Astrocyte (in vitro differentiated cells and primary cell): ENCODE data around the gene RPL37A. TPM values are rescaled to one million over a fixed set of nuclear protein-coding genes. Genes with fewer than 3 reads are reported as not detected.
A peak's percentile ranks its signal among the peaks of the same experiment; 100 is the strongest.

ENCODE experiments used
- DNase-seq: peaks from one replicate; pipeline ENCODE4 v3.0.0-alpha.2; 2010; ENCODE audit warnings: low read depth
- FAIRE-seq: peaks from 2 replicates; lab custom pipeline; 2011; peaks lifted over from hg19 to GRCh38; lab: Jason Lieb, UNC
- H2AFZ ChIP-seq: 2 replicates; pipeline ENCODE4 v1.6.0; 2012; ENCODE audit warnings: low read depth, low read length, inconsistent platforms
- H3K27ac ChIP-seq: 2 replicates; pipeline ENCODE4 v1.5.1; 2011; ENCODE audit warnings: low read depth, low read length, inconsistent platforms
- H3K27me3 ChIP-seq: 2 replicates; pipeline ENCODE4 v1.6.0; 2011; ENCODE audit warnings: low read length, inconsistent platforms; ENCODE audit not compliant: insufficient read depth
- H3K36me3 ChIP-seq: 2 replicates; pipeline ENCODE4 v1.5.1; 2011; ENCODE audit warnings: low read length, inconsistent platforms; ENCODE audit not compliant: insufficient read depth
- H3K4me1 ChIP-seq: 2 replicates; pipeline ENCODE4 v1.5.1; 2011; ENCODE audit warnings: low read length, inconsistent platforms; ENCODE audit not compliant: insufficient read depth
- H3K4me2 ChIP-seq: 2 replicates; pipeline ENCODE4 v1.6.0; 2012; ENCODE audit warnings: low read length, inconsistent platforms
- H3K4me3 ChIP-seq: 2 replicates; pipeline ENCODE4 v1.5.1; 2011; ENCODE audit warnings: low read depth, mild to moderate bottlenecking, low read length, inconsistent platforms; ENCODE audit not compliant: insufficient read depth
- H3K79me2 ChIP-seq: 2 replicates; pipeline ENCODE4 v1.6.0; 2012; ENCODE audit warnings: mild to moderate bottlenecking, low read length, inconsistent platforms; ENCODE audit not compliant: insufficient read depth
- H3K9ac ChIP-seq: 2 replicates; pipeline ENCODE4 v1.6.0; 2012; ENCODE audit warnings: mild to moderate bottlenecking, low read length, inconsistent platforms
- H3K9me3 ChIP-seq: 2 replicates; pipeline ENCODE4 v1.5.1; 2012; ENCODE audit warnings: low read depth, mild to moderate bottlenecking, low read length, inconsistent platforms; ENCODE audit not compliant: insufficient read depth
- H4K20me1 ChIP-seq: 2 replicates; pipeline ENCODE4 v1.6.0; 2012; ENCODE audit warnings: low read length, inconsistent platforms; ENCODE audit not compliant: insufficient read depth
- H3K27ac Mint-ChIP-seq: one replicate; pipeline ENCODE4 v1.8.0; 2021; ENCODE audit warnings: mild to moderate bottlenecking, mixed read lengths; ENCODE audit not compliant: unreplicated experiment
- H3K27me3 Mint-ChIP-seq: one replicate; pipeline ENCODE4 v1.8.0; 2021; ENCODE audit warnings: low read depth, mixed read lengths; ENCODE audit not compliant: unreplicated experiment
- H3K36me3 Mint-ChIP-seq: one replicate; pipeline ENCODE4 v1.8.0; 2021; ENCODE audit warnings: low read depth, mixed read lengths; ENCODE audit not compliant: unreplicated experiment
- H3K4me1 Mint-ChIP-seq: one replicate; pipeline ENCODE4 v1.8.0; 2021; ENCODE audit warnings: low read depth, mixed read lengths; ENCODE audit not compliant: unreplicated experiment
- H3K4me3 Mint-ChIP-seq: one replicate; pipeline ENCODE4 v1.8.0; 2021; ENCODE audit warnings: mild to moderate bottlenecking, moderate library complexity, mixed read lengths; ENCODE audit not compliant: unreplicated experiment
- H3K9me3 Mint-ChIP-seq: one replicate; pipeline ENCODE4 v1.8.0; 2021; ENCODE audit warnings: mild to moderate bottlenecking, mixed read lengths; ENCODE audit not compliant: unreplicated experiment
- CTCF ChIP-seq: IDR thresholded peaks from 2 replicates; pipeline ENCODE4 v1.5.1; 2011; ENCODE audit warnings: low read depth, mild to moderate bottlenecking, inconsistent platforms, low read length, moderate library complexity; ENCODE audit not compliant: insufficient read depth
- EZH2 ChIP-seq: IDR thresholded peaks from 2 replicates; pipeline ENCODE4 v1.6.1; 2012; ENCODE audit warnings: mild to moderate bottlenecking, low read length, inconsistent platforms; ENCODE audit not compliant: insufficient read depth
- total RNA-seq: library from RNA; stranded (reverse); gene quantifications from 2 replicates; pipeline ENCODE4 v1.2.1, GENCODE V29; 2021

The RPL37A gene
- total RNA-seq, 1 donor from 2014 or later, result 2,632 TPM

- Mint-ChIP-seq H3K27me3 (no peaks in the 10 kb centered on the region), H3K9me3 (no peaks in the 10 kb centered on the region), H3K4me1 (peaks cover 52% of the 10 kb centered on the region), H3K4me3 (peak overlapping the region; percentile 0), H3K36me3 (no peaks in the 10 kb centered on the region), H3K27ac (peak overlapping the region; percentile 84)
- peak; percentile 72 for FAIRE-seq
- Histone ChIP-seq H3K4me2 (peak overlapping the region; percentile 56), H2AFZ (peak overlapping the region; percentile 31), H4K20me1 (no peaks in the 10 kb centered on the region), H3K36me3 (no peaks in the 10 kb centered on the region), H3K27me3 (no peaks in the 10 kb centered on the region), H3K4me3 (peak overlapping the region; percentile 4), H3K27ac (peak overlapping the region; percentile 77), H3K79me2 (peaks cover 8% of the 10 kb centered on the region), H3K9me3 (no peaks in the 10 kb centered on the region), H3K9ac (peak overlapping the region; percentile 48), H3K4me1 (peaks cover 49% of the 10 kb centered on the region)
- TF ChIP-seq CTCF, result no peak
- no peak for TF ChIP-seq EZH2
- DNase-seq, result peak; percentile 87
Measured at GRCh38 chr2:216492597-216493333, 5.9 kb upstream of the RPL37A start.

- Mint-ChIP-seq H3K4me1 (peaks cover 54% of the 10 kb centered on the region), H3K27ac (peak overlapping the region; percentile 84), H3K4me3 (peak overlapping the region; percentile 0), H3K9me3 (no peaks in the 10 kb centered on the region), H3K27me3 (no peaks in the 10 kb centered on the region), H3K36me3 (no peaks in the 10 kb centered on the region)
- peak overlapping the region; percentile 77 for H3K27ac ChIP-seq
- FAIRE-seq (no peak), DNase-seq (no peak)
- TF ChIP-seq EZH2, result no peak
- TF ChIP-seq CTCF, result no peak
- H3K9me3 ChIP-seq, result no peaks in the 10 kb centered on the region
- peaks cover 54% of the 10 kb centered on the region for H3K4me1 ChIP-seq
- H3K79me2 ChIP-seq, result peaks cover 13% of the 10 kb centered on the region
- H3K27me3 ChIP-seq, result no peaks in the 10 kb centered on the region
- peak overlapping the region; percentile 56 for H3K4me2 ChIP-seq
- no peak overlapping the region for H3K4me3 ChIP-seq
- H2AFZ ChIP-seq, result no peak overlapping the region
- H3K36me3 ChIP-seq, result no peaks in the 10 kb centered on the region
- H3K9ac ChIP-seq, result peak overlapping the region; percentile 48
- no peaks in the 10 kb centered on the region for H4K20me1 ChIP-seq
Measured at GRCh38 chr2:216493334-216493685, 5.3 kb upstream of the RPL37A start.

GRCh38 chr2:216495656-216496055, 3.0 kb upstream of the RPL37A start:
- no peak overlapping the region for H2AFZ ChIP-seq
- no peak for TF ChIP-seq EZH2
- no peak for TF ChIP-seq CTCF

More at GRCh38 chr2:216495656-216496055, 3.0 kb upstream of the RPL37A start:
- Histone ChIP-seq H3K9me3 (no peaks in the 10 kb centered on the region), H3K27me3 (no peaks in the 10 kb centered on the region), H3K9ac (no peak overlapping the region), H3K27ac (peak overlapping the region; percentile 5), H3K79me2 (peaks cover 35% of the 10 kb centered on the region), H3K4me3 (no peak overlapping the region), H3K4me1 (peaks cover 53% of the 10 kb centered on the region), H3K36me3 (peaks cover 15% of the 10 kb centered on the region), H3K4me2 (peak overlapping the region; percentile 37), H4K20me1 (peaks cover 20% of the 10 kb centered on the region)
- Mint-ChIP-seq H3K9me3 (no peaks in the 10 kb centered on the region), H3K36me3 (peaks cover 10% of the 10 kb centered on the region), H3K27ac (peak overlapping the region; percentile 91), H3K27me3 (no peaks in the 10 kb centered on the region), H3K4me1 (peaks cover 44% of the 10 kb centered on the region), H3K4me3 (peak overlapping the region; percentile 36)
- FAIRE-seq, result no peak
- peak; percentile 49 for DNase-seq
